HG02970 (cell line): Measurements from ENCODE around the gene MAML3.

Experiments
- ATAC-seq: cut with Tn5 transposase; IDR thresholded peaks from one replicate; pipeline ENCODE4 v1.9.1; 2021; ENCODE audit warnings: mild to moderate bottlenecking, moderate library complexity, moderate number of reproducible peaks; ENCODE audit not compliant: unreplicated experiment, low FRiP score

Gene MAML3

DNA sequence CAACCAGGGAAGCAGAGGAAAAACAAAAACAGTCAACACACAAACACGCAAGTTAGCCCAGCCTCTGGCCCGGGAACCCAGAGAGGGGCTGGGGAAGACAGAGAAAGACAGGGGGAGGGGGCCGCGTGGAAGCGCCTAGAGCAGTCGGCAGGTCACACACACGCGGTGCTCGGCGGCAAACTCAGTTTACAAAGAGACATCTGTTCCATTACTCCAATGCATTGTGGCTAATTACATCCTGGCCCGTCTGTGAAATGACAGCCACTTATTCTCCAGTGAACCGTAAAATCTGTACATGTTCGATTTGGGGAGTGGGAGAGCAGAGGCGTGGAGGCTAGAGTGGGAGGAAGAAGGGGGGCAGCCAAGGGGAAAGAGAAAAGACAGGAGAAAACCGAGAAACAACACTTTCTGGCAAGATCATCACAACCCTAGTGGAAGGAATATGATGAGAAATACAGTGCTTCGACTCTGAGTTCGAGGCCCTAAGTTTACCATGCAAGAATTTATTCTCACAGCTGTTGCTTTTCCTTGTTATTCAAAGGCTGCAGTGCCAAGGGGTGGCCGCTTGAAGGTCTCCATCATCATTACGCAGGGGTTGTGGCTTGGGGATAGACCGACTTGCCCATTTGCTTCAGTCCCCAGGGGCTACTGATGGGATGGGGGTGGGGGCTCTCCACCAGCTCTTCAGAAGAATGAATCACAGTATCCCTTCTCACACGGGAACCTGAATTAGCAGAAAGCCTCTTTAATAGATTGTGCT is 320.7 kb downstream of the MAML3 start:
- no peak for ATAC-seq

DNA sequence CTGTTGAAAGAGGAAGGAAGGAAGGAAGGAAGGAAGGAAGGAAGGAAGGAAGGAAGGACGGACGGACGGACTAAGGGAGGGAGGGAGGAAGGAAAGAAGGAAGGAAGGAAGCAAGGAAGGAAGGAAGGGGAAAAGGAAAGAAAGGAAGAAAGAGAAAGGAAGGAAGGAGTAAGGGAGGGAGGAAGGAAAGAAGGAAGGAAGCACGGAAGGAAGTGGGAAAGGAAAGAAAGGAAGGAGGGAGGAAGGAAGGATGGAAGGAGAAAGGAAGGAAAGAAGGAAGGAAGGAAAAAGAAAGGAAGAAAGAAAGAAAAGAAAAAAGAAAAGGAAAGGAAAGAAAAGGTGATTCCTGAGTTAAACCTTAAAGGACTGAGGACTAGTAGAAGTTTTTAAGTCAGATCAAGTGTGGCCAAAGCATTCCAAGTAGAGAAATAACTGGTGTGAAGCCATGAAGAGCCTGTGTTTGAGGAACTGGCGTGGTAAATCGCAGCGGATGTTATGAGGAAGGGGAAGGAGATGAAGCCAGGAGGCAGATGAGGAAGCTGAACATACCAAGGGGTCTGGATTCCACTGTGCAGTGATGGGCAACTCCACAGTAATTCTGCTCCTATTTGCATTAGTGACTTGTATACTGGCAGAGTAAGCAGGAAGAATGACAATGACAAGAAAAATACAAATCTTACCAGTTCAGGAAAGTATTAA is 324.9 kb downstream of the MAML3 start:
- ATAC-seq, result no peak

DNA sequence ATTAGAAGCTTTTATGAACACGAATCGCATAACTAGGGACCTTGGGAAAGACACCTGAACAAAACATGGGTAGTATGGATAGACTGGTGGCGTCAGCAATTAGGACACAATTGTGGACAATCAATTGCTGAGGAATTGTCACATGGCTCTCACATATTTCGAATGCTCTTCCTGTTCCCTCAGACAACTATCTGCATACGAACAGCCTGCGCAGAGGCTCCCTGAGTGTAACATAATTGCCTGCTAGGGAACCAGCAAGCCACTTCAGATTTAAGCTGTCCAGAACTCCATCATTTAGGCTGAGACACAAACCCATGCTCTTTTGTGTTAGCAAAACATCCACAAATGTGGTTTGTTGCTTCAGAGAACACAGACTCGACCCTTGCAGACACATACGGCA is 327.6 kb downstream of the MAML3 start:
- ATAC-seq, result no peak

DNA sequence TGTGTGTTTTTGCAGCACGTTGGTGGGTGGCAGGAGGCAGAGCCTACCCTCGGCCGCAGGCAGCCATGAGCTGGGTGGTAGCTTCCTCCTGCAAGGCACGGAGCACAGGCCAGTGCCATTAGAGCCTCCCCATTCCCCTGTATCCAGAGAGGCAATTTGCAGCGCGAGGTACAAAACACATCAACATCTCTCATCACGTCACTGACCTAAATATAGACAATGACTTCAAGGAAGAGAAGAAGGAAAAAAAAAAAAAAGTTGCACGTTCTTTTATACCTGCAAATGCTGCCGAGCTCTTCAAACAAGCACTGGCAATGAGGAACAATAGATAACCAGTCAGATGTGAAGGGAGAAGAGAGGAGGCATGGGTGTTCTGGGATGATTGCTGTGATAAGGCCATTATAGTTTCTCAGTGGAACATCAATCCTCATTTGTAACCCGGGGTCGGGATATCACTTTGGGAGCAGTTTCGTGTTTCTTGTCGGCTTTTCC is 328.4 kb downstream of the MAML3 start:
- no peak for ATAC-seq

DNA sequence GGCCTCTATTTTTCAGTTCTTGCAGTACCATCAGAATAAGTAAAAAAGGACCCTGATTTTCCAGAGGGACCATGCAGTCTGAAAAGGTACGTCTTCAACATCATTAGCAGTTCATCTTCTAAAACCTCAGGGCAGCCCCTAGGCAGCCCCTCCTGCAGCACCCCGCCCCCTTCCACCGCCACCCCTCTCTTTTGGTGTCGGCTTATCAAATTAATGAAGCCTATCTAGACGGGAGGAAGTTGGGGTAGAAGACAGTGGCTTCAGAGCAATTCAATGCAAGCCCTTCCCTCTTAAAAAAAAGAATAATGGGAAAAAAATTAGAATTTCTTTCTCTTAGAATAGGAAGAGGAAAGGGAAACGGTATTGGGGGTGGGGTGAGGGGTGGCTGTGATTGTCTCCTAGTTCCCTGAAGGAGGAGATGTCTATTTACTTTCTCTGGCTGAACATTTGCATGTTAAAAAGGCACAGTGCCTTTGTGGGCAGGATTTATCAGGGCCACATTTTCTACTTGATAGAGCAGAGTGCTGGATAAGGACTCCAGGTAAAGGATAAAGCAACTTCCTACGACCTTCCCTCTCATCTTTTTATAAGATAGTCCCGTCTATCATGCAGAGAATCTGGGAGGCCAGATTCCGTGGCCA is 329.0 kb downstream of the MAML3 start:
- ATAC-seq, result no peak

DNA sequence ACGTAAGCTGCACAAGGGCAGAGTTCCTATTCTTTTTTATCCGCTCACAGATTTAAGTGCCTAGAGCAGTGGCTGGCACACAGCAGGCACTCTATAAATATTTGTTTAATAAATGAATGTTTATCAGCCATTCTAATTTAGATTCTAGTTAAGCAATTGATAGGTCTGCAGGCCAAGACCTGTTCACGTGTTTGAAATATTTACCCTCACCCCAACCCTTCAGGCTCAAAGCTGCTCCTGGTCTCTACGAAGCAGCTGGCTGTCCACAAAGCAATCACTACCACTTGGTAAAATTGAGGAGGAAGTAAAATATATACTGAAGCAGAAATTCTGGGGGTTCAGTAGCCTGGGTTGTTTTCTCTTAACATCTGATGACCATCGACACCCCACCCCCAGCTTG is 330.2 kb downstream of the MAML3 start:
- ATAC-seq, result no peak

DNA sequence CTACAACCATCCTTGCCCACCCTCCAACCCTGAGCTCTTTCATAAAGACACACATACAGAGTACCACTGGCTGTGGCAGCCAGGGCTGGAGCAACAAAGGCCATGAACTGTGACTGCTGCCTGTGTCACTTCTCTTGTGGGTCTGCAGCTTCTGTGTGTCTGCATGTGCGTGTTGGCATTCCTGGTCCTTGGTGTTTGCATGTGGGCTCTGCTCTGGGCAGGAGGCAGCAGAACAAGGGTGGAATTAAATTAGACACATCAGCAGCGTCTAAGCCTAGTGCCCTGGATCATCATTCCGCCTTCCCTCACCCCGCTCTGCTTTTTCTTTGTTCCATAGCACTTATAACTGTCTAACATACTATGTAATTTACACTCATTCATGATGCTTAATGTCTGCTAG is 330.6 kb downstream of the MAML3 start:
- ATAC-seq, result no peak

DNA sequence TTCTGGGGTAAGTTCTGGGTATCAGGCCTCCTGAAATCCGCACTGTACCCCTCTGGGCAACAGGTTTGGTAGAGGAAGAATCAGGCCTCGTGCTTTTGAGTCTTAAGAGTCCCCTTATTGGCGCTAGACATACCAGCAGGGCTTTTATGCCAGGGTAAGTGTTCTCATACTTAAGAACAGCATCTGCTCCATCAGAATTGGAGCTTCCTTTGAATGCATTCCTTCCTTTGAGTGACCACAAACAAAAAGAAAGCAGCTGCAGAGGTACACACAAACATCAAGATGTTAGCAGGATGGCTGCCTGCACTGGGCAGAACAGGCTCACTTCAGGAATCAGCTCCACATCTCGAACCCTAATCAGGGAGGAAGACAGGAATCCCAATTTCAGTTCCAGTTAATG is 331.6 kb downstream of the MAML3 start:
- no peak for ATAC-seq

DNA sequence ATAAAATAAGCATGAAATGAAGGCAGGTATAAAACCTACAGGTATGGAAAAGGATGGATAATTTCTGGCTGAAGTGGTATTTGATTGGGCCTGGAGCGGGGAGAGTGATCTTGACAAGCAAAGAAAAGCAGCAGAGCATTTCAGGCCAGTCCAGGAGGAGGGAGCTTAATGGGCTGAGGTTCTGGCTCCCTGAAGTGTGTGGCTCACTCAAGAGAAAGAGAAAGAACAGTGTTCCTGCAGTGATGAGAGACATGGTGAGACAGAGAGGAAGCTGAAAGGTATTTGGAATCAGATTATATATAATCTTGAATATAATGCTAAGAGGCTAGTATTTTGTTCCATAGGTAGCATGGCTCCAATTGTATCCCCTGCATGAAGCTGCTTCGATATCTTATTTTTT is 334.9 kb downstream of the MAML3 start:
- no peak for ATAC-seq

DNA sequence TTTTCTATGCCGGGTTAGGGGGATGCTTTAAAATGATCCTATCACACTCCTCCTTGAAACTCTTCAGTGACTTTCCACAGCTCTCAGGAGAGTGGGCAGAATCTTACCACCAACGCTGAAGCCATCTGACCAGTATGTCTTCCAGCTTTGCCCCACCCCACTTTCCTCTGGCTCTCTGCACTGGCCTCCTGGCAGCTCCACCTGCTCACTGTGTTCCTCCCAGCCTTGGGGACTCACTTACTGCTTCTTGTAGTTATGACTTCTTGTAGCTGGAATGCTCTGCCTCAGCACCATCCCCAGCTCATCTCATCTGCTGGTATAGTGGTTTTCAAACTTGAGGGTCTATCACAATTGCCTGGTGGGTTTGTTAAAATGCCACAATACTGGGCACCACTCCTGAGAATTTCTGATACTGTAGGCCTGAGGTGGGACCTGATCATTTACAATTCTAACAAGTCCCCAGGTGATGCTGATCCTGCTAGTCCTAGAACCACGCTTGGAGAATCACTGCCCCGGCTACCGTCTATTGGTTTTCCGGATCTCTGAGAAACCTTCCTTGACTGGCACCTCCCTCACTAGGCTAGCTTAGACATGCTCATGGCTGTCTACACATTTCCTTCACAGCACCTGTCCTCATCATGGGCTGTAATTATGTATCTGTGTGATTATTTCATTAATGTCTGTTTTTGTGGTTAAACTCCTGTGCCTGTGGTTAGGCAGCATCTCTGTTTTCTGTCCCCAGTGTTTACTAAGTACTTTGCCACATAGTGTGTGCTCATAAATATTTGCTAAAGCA is 336.1 kb downstream of the MAML3 start:
- ATAC-seq, result no peak

DNA sequence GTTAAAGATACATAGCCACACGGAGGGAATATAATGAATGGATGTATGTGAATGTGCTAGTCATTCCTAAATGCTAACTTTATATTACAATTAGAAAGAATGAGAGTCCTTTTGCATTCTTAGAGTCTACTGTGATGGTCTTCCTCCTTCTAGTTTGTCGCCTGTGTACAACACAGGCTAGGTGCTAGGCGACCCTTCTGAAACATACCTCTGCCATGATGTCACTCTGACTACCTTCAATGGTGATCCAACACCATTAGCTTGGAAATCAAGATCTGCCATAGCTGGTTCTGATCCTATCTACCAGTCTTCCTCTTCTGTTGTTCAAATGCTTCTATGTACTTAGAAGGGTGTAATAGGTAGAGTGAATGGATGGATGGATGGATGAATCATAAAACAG is 337.1 kb downstream of the MAML3 start:
- ATAC-seq, result no peak

DNA sequence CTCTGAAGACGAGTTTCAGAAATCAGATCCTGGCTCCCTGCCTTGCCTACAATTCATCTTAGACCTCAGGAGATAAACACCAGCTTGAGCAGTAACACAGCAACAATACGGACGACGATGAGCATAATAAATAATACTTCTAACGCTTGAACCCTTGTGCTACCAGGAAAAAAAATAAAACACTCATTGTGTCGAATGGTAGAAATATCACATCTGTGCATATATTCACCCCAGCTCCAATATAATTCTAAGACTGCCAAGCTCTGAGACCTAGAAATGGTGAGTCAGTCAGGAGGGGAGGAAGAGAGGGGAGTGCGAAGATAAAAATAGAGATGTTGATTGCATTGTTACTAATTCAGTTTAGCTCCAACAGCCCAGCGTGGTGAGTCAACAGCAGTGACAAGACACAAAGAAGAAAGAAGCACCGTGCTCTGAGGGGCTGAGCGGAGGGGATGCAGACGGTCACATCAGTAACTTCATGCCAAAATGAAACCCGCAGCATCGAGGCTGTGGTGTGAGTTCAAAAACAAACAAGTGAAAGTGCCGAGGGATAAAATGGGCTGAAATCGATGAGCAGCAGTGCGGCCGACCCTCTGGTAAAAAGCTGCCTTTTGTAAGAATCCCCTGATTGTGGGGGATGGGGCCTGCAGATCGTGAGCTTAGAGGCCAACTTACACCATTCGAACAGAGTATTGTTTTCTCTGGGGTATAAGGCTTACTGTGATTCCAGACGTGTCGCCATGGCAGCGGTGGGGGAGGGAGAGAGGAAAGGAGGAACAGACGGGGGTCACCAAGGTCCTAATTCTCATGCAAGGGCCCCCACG is 338.0 kb downstream of the MAML3 start:
- ATAC-seq, result no peak

DNA sequence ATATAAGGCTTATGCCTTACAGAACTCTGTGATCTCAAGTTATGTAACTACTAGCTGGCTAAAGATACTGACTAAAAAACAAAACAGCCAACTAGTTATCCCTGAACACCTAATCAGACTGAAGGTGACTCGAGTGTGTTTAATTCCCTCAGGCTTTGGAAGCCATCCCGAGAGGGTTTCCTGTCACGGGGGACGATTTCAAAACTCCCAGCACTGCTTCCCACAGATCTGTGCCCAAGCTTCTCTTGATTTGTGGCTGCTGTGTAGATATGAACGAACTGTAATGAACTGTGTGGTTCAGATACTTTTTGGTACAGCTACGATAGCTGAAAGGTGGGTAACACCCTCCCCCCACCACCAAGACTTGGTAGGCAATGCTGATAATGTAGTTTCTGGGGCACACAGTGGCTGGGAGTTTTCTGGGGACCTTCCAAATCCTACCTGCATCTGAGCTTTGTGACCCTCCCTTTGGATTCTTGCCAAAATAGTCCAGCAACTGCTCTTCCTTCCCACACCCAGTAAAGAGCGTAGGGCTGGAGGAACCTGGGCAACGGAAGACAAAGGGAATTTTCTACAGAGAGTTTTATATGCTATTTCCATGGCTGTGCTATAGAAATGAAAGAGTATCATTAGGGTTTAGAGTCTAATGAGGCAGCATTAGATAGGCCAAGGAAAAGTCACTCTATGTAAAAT is 339.5 kb downstream of the MAML3 start:
- ATAC-seq, result no peak

DNA sequence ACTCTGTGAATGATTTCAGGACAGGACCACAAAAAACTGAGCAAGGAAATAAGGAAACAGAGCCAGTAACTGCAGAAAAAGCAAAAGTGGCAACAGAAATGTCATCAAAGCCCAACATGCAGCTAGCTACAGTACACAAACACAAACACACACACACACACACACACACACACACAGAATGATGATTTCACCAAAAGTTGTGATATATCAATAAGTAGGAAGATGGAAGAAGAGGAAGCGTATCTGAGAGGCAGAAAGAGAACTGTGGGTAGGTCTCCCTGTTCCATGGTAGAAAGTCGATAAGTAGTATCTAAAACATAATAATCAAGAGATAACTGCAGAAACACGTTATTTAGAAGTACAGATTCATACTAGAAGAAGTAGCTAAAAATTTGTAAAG is 340.1 kb downstream of the MAML3 start:
- ATAC-seq, result no peak

DNA sequence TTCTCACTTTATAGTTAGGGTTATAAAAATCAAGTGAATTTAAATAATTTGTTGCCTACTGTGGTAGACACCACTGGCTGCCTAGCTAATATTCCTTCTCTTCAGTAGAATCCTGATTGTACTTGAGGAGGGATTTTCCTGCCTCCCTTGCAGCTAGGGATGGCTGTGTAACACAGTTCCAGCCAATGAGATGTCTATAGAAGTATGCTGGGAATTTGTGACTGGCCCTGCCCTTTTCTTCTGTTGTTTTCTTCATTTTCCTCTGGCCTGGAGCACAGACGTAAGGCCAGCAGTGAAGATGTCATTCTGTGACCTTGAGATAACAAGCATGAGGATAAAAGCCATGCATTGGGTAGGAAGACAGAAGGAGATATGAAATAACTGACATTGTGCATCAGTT is 343.3 kb downstream of the MAML3 start:
- ATAC-seq, result no peak

DNA sequence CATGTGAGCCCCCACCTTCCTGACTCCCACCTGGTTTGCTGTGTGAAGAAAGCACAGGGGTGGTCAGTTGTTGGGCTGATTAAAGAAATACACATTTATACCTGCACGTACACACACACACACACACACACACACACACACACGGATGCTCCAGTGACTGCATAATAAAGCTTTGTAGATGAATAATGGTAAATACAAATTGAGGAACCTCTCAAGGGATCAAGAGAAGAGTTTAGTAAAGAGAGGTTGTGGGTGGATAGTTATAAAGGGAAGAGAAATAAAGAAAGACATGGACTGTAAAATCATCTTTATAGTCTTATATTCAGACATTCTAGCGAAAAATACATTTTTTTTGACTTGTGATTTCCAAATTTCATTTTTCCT is 344.2 kb downstream of the MAML3 start:
- ATAC-seq, result no peak

DNA sequence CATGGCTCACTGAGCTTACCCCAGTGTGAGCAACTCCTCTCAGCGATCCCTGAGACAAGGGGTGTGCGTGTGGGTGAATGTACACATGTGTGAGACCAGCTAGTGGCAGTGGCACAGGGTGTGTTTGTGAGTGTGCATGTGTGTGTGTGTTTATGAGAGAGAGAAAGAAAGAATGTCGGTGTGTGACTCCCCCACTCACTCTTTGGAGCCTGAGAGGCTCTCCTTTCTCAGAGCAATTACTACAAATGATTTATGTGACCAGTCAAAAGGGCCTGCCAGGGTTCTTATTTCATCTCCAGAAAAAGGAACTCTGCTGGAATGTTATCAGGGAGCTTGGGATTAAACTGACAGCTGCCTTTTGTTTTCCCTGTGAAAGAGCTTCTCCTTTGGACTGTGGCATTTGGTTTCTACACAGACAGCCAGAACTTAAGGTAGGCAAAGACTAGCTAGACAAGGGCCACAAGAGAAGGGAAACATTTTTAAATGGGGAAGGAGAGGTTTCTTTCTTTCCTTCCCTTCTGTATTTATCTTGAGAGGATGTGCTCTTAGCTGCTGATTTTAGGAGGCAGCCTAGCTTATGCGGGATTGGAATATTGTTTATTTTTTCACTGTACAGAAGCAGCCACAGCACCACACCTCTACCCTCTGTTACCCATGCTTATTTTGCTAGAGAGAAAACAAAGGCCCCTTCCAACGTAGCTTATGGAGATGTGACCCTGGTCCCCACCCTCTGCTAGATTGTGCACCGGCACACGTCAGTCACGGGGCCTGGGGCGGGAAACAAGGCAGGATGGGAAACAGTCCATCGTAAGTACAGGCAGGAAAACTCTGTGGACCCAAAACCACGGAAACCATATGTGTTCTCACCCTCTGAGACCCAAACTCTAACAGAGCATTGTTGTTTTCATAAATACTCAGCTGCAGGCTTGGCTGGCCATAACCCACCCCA is 344.9 kb downstream of the MAML3 start:
- ATAC-seq, result no peak

DNA sequence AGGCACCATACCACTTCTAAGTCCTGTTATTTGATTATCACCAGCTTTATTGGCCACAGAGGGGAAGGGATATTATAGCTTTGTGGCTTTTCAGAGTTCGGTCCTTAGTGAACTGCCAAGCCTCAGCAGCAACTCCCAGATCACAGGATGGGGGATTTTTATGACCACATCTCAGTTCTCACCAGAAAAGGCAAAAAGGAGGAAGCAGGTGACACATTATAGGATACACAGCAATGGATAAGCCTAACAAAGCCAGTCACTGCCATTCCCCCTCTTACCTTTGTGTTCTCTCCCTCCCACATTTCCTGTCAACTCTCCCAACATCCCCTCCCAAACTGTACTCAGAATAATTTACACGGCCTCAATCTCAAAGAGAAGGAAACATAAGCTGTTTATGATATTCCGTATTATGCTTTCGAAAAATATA is 345.6 kb downstream of the MAML3 start:
- ATAC-seq, result no peak
